PC-3 (cell line): ENCODE results near the gene EXOC6B.

Experiments used
- CTCF ChIP-seq: fragments of 300-600 bp; sonication (generic); conservative IDR thresholded peaks from 2 replicates; pipeline ENCODE4 v1.5.1; 2017; ENCODE audit warnings: antibody characterized with exemption, low read depth, mild to moderate bottlenecking, low read length
- EZH2 ChIP-seq: fragments of 300-600 bp; sonication (generic); IDR thresholded peaks from one replicate; pipeline ENCODE4 v1.6.1; 2017; ENCODE audit warnings: antibody characterized with exemption, mild to moderate bottlenecking, low read length; ENCODE audit not compliant: unreplicated experiment

GRCh38 chr2:72362733-72363132, 463.1 kb downstream of the EXOC6B start:
- TF ChIP-seq CTCF (no peak), EZH2 (no peak)
